H1 (cell line): ENCODE measurements around the gene USH2A. TPM values are rescaled to one million over a fixed set of nuclear protein-coding genes. Genes with fewer than 3 reads are reported as not detected.

ENCODE experiments used
- ASH2L ChIP-seq: fragments of 200-600, 300-600 bp; sonication (generic); IDR thresholded peaks from one replicate; pipeline ENCODE4 v1.7.1; 2017; ENCODE audit warnings: low read length
- CHD7 ChIP-seq: fragments of 300-600 bp; sonication (generic); IDR thresholded peaks from 2 replicates; pipeline ENCODE4 v1.7.1; 2012; ENCODE audit warnings: low read length, moderate library complexity, mild to moderate bottlenecking, inconsistent platforms; ENCODE audit not compliant: insufficient replicate concordance
- polyA plus RNA-seq, 7 experiments: library from polyadenylated mRNA; depleted of rRNA in 3 of 7; stranded (reverse) in 5 of 7; unstranded in 2 of 7; fragments of >200 nt in 5 of 7; fragments of 200-250 nt in 2 of 7; gene quantifications; 1 replicate in 5 of 7; 2 replicates in 1 of 7; 4 replicates in 1 of 7; pipeline versions ENCODE4 v1.2.1 to v1.2.3, GENCODE V29; 2011 to 2013; ENCODE audit warnings: missing spikeins in 2 of 7, mixed read lengths in 2 of 7
- total RNA-seq: library from RNA; stranded (reverse); fragmentation: NEBNext Ultra II Directional; extraction: Animal tissue kit (Norgen Biotek cat#: 25700); gene quantifications from 2 replicates; pipeline ENCODE4 v1.2.1, GENCODE V29; 2021

USH2A gene
- total and polyA plus RNA-seq, 2 of the 8 experiments (the other 6 are each of a cell fraction or from before 2014, with no cell fraction given): 0.02 to 0.17 TPM

- TF ChIP-seq ASH2L (no peak), CHD7 (no peak)
- TF ChIP-seq, all 59 proteins: peak for 0
Observed at GRCh38 chr1:215672482-215672881, 750.8 kb downstream of the USH2A start (continued).
